Activated CD4-positive, CD25-positive, alpha-beta regulatory T cell (primary cell): ENCODE data around the gene TRIML2.

Source experiments
- DNase-seq, 4 experiments: peaks; one replicate each; lab custom pipeline; 2025; lab: John Stamatoyannopoulos, UW

TRIML2 gene

GRCh38 chr4:188109157-188109755, at the start of gene TRIML2:
Gene TRIML2 (minus strand): TSS chr4:188109603. CDS start chr4:188105368, 4,235 bp downstream.
- no peak for DNase-seq

- DNase-seq, result no peak
Observed at GRCh38 chr4:188158336-188158735, 48.9 kb upstream of the TRIML2 start.

GRCh38 chr4:188154668-188155405, 45.4 kb upstream of the TRIML2 start:
- no peak for DNase-seq

- no peak for DNase-seq
Observed at GRCh38 chr4:188147776-188148175, 38.4 kb upstream of the TRIML2 start.

- no peak for DNase-seq
Observed at GRCh38 chr4:188147176-188147575, 37.8 kb upstream of the TRIML2 start.

- DNase-seq, result no peak
Observed at GRCh38 chr4:188146618-188147017, 37.2 kb upstream of the TRIML2 start.

- no peak for DNase-seq
Observed at GRCh38 chr4:188145601-188146000, 36.2 kb upstream of the TRIML2 start.

- DNase-seq, result no peak
Observed at GRCh38 chr4:188143731-188144130, 34.3 kb upstream of the TRIML2 start.

GRCh38 chr4:188139671-188140070, 30.3 kb upstream of the TRIML2 start:
- no peak for DNase-seq

GRCh38 chr4:188139141-188139540, 29.7 kb upstream of the TRIML2 start, which contains the start of gene TRIML1:
Gene TRIML1 (plus strand): TSS chr4:188139441. CDS start chr4:188139559, 118 bp downstream.
- no peak for DNase-seq

GRCh38 chr4:188138227-188138626, 28.8 kb upstream of the TRIML2 start:
- no peak for DNase-seq

- no peak for DNase-seq
Observed at GRCh38 chr4:188132232-188132631, 22.8 kb upstream of the TRIML2 start.

GRCh38 chr4:188130355-188130754, 21.0 kb upstream of the TRIML2 start:
- no peak for DNase-seq

GRCh38 chr4:188127214-188127874, 17.9 kb upstream of the TRIML2 start:
- no peak for DNase-seq

- DNase-seq, result no peak
Observed at GRCh38 chr4:188121530-188121929, 12.1 kb upstream of the TRIML2 start.

- DNase-seq, result no peak
Observed at GRCh38 chr4:188117631-188118324, 8.4 kb upstream of the TRIML2 start.

GRCh38 chr4:188113156-188113555, 3.8 kb upstream of the TRIML2 start:
- DNase-seq, result no peak

- DNase-seq, result no peak
Observed at GRCh38 chr4:188111955-188112354, 2.6 kb upstream of the TRIML2 start.

GRCh38 chr4:188110741-188111471, 1.5 kb upstream of the TRIML2 start:
- DNase-seq, result no peak

GRCh38 chr4:188110036-188110435, 633 bp upstream of the TRIML2 start:
- no peak for DNase-seq

- DNase-seq, result no peak
Observed at GRCh38 chr4:188107931-188108843, 1.2 kb downstream of the TRIML2 start.
